Measurements from ENCODE around the gene ATF6B. TPM values are rescaled to one million over a fixed set of nuclear protein-coding genes. Genes with fewer than 3 reads are reported as not detected.
A peak's percentile ranks its signal among the peaks of the same experiment; 100 is the strongest.

Gene ATF6B
- total and polyA plus RNA-seq, 2 of the 13 experiments (the other 11 are each of a cell fraction or from before 2014, with no cell fraction given): 18.1 to 44.0 TPM

DNA sequence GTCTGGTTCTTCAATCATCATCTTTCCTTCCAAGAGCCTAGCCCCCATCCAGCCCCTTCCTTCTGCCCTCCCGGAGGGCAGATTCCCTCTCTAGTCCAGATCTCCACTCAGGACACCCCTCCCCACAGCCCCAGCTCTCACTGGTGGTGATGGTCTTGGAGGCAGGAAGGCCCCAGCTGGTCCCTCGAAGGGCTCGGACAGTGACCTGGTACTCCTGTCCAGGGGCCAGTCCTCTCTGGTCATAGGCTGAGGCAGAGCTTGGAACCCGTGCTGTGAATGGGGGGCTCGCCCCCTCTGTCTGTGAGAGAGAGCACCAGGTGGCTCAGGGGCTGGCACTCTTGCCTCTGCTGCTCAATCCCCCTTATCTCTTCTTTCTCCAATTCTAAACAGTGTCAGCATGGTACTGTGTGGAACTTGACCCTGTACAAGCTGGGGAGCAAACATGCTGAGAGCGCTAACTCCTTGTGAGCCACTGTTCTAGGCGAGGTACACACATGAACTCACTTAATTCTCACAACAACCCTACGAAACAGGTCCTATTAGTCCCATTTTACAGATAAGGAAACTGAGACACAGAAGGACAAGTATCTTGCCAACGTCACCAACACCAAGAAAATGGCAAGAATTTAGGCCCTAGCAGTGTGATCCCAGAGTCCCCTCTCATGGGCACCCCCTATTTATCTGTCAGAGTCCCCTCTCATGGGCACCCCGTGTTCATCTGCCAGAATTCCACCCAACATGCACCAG, 38.8 kb downstream of the ATF6B start (continued):
- TF ChIP-seq MAFF (IDR thresholded peaks at IDR 0.05; ENCODE audit: low read depth, low read length) (no peak), HES4 (CRISPR knock-in tag; IDR thresholded peaks at IDR 0.05; ENCODE audit: borderline replicate concordance) (no peak), ZNF225 (CRISPR knock-in tag; IDR thresholded peaks at IDR 0.05) (peak; percentile 35; the same call in 1 of the 2 replicates), ZNF510 (CRISPR knock-in tag; IDR thresholded peaks at IDR 0.05; ENCODE audit: low read depth) (no peak), KLF13 (CRISPR knock-in tag; IDR thresholded peaks at IDR 0.05) (0 out of 2 replicates have a peak, but pooled peaks have one; percentile 31), TBX3 (IDR thresholded peaks at IDR 0.05; ENCODE audit: borderline replicate concordance) (no peak), FIP1L1 (IDR thresholded peaks at IDR 0.05; ENCODE audit: borderline replicate concordance, insufficient read depth, low read depth, low read length) (no peak), TCF7 (IDR thresholded peaks at IDR 0.05; ENCODE audit: low read depth) (no peak), RFX3 (CRISPR knock-in tag; IDR thresholded peaks at IDR 0.05) (no peak), ZNF644 (CRISPR knock-in tag; IDR thresholded peaks at IDR 0.05; ENCODE audit: low read depth) (no peak), ZNF83 (CRISPR knock-in tag; IDR thresholded peaks at IDR 0.05; ENCODE audit: borderline replicate concordance) (no peak), STAT5B (CRISPR knock-in tag; IDR thresholded peaks at IDR 0.05) (no peak), ZBTB7B (CRISPR knock-in tag; IDR thresholded peaks at IDR 0.05) (peak; percentile 54; the same call in 1 of the 2 replicates), CHCHD3 (CRISPR knock-in tag; IDR thresholded peaks at IDR 0.05) (no peak), NFIB (CRISPR knock-in tag; IDR thresholded peaks at IDR 0.05; ENCODE audit: borderline replicate concordance) (no peak), SRF (IDR thresholded peaks at IDR 0.05; ENCODE audit: low read depth, low read length) (no peak)
- TF ChIP-seq, protein P1, sequence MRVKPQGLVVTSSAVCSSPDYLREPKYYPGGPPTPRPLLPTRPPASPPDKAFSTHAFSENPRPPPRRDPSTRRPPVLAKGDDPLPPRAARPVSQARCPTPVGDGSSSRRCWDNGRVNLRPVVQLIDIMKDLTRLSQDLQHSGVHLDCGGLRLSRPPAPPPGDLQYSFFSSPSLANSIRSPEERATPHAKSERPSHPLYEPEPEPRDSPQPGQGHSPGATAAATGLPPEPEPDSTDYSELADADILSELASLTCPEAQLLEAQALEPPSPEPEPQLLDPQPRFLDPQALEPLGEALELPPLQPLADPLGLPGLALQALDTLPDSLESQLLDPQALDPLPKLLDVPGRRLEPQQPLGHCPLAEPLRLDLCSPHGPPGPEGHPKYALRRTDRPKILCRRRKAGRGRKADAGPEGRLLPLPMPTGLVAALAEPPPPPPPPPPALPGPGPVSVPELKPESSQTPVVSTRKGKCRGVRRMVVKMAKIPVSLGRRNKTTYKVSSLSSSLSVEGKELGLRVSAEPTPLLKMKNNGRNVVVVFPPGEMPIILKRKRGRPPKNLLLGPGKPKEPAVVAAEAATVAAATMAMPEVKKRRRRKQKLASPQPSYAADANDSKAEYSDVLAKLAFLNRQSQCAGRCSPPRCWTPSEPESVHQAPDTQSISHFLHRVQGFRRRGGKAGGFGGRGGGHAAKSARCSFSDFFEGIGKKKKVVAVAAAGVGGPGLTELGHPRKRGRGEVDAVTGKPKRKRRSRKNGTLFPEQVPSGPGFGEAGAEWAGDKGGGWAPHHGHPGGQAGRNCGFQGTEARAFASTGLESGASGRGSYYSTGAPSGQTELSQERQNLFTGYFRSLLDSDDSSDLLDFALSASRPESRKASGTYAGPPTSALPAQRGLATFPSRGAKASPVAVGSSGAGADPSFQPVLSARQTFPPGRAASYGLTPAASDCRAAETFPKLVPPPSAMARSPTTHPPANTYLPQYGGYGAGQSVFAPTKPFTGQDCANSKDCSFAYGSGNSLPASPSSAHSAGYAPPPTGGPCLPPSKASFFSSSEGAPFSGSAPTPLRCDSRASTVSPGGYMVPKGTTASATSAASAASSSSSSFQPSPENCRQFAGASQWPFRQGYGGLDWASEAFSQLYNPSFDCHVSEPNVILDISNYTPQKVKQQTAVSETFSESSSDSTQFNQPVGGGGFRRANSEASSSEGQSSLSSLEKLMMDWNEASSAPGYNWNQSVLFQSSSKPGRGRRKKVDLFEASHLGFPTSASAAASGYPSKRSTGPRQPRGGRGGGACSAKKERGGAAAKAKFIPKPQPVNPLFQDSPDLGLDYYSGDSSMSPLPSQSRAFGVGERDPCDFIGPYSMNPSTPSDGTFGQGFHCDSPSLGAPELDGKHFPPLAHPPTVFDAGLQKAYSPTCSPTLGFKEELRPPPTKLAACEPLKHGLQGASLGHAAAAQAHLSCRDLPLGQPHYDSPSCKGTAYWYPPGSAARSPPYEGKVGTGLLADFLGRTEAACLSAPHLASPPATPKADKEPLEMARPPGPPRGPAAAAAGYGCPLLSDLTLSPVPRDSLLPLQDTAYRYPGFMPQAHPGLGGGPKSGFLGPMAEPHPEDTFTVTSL (CRISPR knock-in tag; IDR thresholded peaks at IDR 0.05; ENCODE audit: borderline replicate concordance): no peak
- TF ChIP-seq, protein P2, sequence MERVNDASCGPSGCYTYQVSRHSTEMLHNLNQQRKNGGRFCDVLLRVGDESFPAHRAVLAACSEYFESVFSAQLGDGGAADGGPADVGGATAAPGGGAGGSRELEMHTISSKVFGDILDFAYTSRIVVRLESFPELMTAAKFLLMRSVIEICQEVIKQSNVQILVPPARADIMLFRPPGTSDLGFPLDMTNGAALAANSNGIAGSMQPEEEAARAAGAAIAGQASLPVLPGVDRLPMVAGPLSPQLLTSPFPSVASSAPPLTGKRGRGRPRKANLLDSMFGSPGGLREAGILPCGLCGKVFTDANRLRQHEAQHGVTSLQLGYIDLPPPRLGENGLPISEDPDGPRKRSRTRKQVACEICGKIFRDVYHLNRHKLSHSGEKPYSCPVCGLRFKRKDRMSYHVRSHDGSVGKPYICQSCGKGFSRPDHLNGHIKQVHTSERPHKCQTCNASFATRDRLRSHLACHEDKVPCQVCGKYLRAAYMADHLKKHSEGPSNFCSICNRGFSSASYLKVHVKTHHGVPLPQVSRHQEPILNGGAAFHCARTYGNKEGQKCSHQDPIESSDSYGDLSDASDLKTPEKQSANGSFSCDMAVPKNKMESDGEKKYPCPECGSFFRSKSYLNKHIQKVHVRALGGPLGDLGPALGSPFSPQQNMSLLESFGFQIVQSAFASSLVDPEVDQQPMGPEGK (CRISPR knock-in tag; IDR thresholded peaks at IDR 0.05): 0 out of 2 replicates have a peak, but pooled peaks have one; percentile 12
- TF ChIP-seq, protein P3, sequence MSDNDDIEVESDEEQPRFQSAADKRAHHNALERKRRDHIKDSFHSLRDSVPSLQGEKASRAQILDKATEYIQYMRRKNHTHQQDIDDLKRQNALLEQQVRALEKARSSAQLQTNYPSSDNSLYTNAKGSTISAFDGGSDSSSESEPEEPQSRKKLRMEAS (IDR thresholded peaks at IDR 0.05): 0 out of 2 replicates have a peak, but pooled peaks have one; percentile 22
- TF ChIP-seq, protein P4, sequence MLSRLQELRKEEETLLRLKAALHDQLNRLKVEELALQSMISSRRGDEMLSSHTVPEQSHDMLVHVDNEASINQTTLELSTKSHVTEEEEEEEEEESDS (CRISPR knock-in tag; IDR thresholded peaks at IDR 0.05; ENCODE audit: borderline replicate concordance): no peak
- TF ChIP-seq, protein P5, sequence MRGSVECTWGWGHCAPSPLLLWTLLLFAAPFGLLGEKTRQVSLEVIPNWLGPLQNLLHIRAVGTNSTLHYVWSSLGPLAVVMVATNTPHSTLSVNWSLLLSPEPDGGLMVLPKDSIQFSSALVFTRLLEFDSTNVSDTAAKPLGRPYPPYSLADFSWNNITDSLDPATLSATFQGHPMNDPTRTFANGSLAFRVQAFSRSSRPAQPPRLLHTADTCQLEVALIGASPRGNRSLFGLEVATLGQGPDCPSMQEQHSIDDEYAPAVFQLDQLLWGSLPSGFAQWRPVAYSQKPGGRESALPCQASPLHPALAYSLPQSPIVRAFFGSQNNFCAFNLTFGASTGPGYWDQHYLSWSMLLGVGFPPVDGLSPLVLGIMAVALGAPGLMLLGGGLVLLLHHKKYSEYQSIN (CRISPR knock-in tag; IDR thresholded peaks at IDR 0.05; ENCODE audit: borderline replicate concordance): no peak

All from HepG2 (cell line).